SK-N-SH (cell line): ENCODE measurements around the gene ERLIN1. TPM values are rescaled to one million over a fixed set of nuclear protein-coding genes. Genes with fewer than 3 reads are reported as not detected.

Source experiments
- CTCF ChIA-PET: fragments of 300-600, 350-600 bp; formaldehyde crosslinking; extraction: SDS; loops from one replicate; lab custom pipeline; 2021; lab: Yijun Ruan, JAX
- POLR2A ChIA-PET: fragments of 350-600 bp; sonication (Branson Sonifier 250); formaldehyde crosslinking; extraction: SDS; loops from one replicate; lab custom pipeline; 2020; ENCODE audit warnings: antibody characterized with exemption, inconsistent platforms; lab: Yijun Ruan, JAX
- DNase-seq: peaks from one replicate; pipeline ENCODE4 v3.0.0; 2012
- H2AFZ ChIP-seq: fragments of 200-600 bp; sonication (generic); 2 replicates; pipeline ENCODE4 v1.8.1; 2016; ENCODE audit warnings: antibody characterized with exemption, mild to moderate bottlenecking, low read depth
- H3F3A ChIP-seq: fragments of 200-600 bp; sonication (generic); replicated peaks from 2 replicates; pipeline ENCODE3; 2016; ENCODE audit warnings: antibody characterized with exemption, mild to moderate bottlenecking; ENCODE audit not compliant: insufficient read depth
- H3K27ac ChIP-seq, 2 experiments: fragments of 200-500 bp in 1 of 2; fragments of 200-600 bp in 1 of 2; sonication (Bioruptor generic) in 1 of 2; sonication (generic), shearing (Covaris generic) in 1 of 2; 2 replicates each; pipeline versions ENCODE4 v1.5.1 to v1.6.1; 2014 to 2016; ENCODE audit warnings: low read depth in 2 of 2, inconsistent platforms in 1 of 2, low read length in 1 of 2, mild to moderate bottlenecking in 1 of 2, mixed read lengths in 1 of 2
- H3K27me3 ChIP-seq: fragments of 200-600 bp; sonication (generic), shearing (Covaris generic); 2 replicates; pipeline ENCODE4 v1.6.1; 2016; ENCODE audit warnings: mixed run types; ENCODE audit not compliant: insufficient read depth
- H3K36me3 ChIP-seq, 2 experiments: fragments of 200-500 bp in 1 of 2; fragments of 200-600 bp in 1 of 2; sonication (Bioruptor generic) in 1 of 2; sonication (generic) in 1 of 2; replicated peaks in 1 of 2; 2 replicates each; pipeline versions ENCODE3 to v1.5.1; 2014 to 2016; ENCODE audit warnings: low read length in 1 of 2, mild to moderate bottlenecking in 1 of 2; ENCODE audit not compliant: insufficient read depth in 2 of 2, control insufficient read depth in 1 of 2
- H3K4me1 ChIP-seq, 2 experiments: fragments of 200-500 bp in 1 of 2; fragments of 200-600 bp in 1 of 2; sonication (Bioruptor generic) in 1 of 2; sonication (generic), shearing (Covaris generic) in 1 of 2; 2 replicates each; pipeline versions ENCODE4 v1.5.1 to v1.6.1; 2014 to 2016; ENCODE audit warnings: low read depth in 1 of 2, low read length in 1 of 2, mixed run types in 1 of 2; ENCODE audit not compliant: insufficient read depth in 2 of 2, control insufficient read depth in 1 of 2
- H3K4me2 ChIP-seq: fragments of 200-600 bp; sonication (generic), shearing (Covaris generic); 2 replicates; pipeline ENCODE4 v1.6.1; 2017; ENCODE audit warnings: mixed run types
- H3K4me3 ChIP-seq, 2 experiments: fragments of 200-500 bp in 1 of 2; fragments of 200-600 bp in 1 of 2; sonication (Bioruptor generic) in 1 of 2; sonication (generic), shearing (Covaris generic) in 1 of 2; 2 replicates each; pipeline versions ENCODE4 v1.5.1 to v1.8.1; 2014 to 2016; ENCODE audit warnings: low read depth in 2 of 2, inconsistent platforms in 1 of 2, low read length in 1 of 2, mild to moderate bottlenecking in 1 of 2, mixed read lengths in 1 of 2, moderate library complexity in 1 of 2
- H3K79me2 ChIP-seq: fragments of 200-600 bp; sonication (generic); 2 replicates; pipeline ENCODE4 v1.8.1; 2017; ENCODE audit warnings: mild to moderate bottlenecking; ENCODE audit not compliant: insufficient read depth
- H3K9ac ChIP-seq: fragments of 200-600 bp; sonication (generic); 2 replicates; pipeline ENCODE4 v1.6.1; 2017; ENCODE audit warnings: mixed run types
- H3K9me2 ChIP-seq: fragments of 200-600 bp; sonication (generic); 2 replicates; pipeline ENCODE4 v1.6.1; 2017; ENCODE audit warnings: mixed run types
- H3K9me3 ChIP-seq: fragments of 200-600 bp; sonication (generic); 2 replicates; pipeline ENCODE4 v1.6.1; 2017; ENCODE audit warnings: mixed run types, mild to moderate bottlenecking, moderate library complexity
- H4K20me1 ChIP-seq: fragments of 200-600 bp; sonication (generic); 2 replicates; pipeline ENCODE4 v1.6.1; 2017; ENCODE audit warnings: mild to moderate bottlenecking, mixed run types; ENCODE audit not compliant: insufficient read depth
- CHD2 ChIP-seq: fragments of 150-350 bp; IDR thresholded peaks from 2 replicates; pipeline ENCODE4 v1.6.1; 2018; ENCODE audit warnings: low read length; ENCODE audit not compliant: partially characterized antibody
- ELF1 ChIP-seq: IDR thresholded peaks from 2 replicates; pipeline ENCODE4 v1.4.0; 2012
- EP300 ChIP-seq, 2 experiments: IDR thresholded peaks; 2 replicates each; pipeline versions ENCODE4 v1.4.0 to v1.6.1; 2012; ENCODE audit warnings: borderline replicate concordance in 1 of 2, low read depth in 1 of 2, low read length in 1 of 2
- GABPA ChIP-seq: IDR thresholded peaks from 2 replicates; pipeline ENCODE4 v1.4.0; 2012; ENCODE audit warnings: low read depth, mild to moderate bottlenecking
- JUND ChIP-seq: IDR thresholded peaks from 2 replicates; pipeline ENCODE4 v1.4.0; 2012
- MAX ChIP-seq: IDR thresholded peaks from 2 replicates; pipeline ENCODE4 v1.4.0; 2012; ENCODE audit warnings: low read depth
- NRF1 ChIP-seq: IDR thresholded peaks from 2 replicates; pipeline ENCODE4 v1.6.1; 2012; ENCODE audit warnings: low read depth, mild to moderate bottlenecking, low read length
- PBX3 ChIP-seq: IDR thresholded peaks from 2 replicates; pipeline ENCODE4; 2012
- POLR2AphosphoS5 ChIP-seq: IDR thresholded peaks from 2 replicates; pipeline ENCODE4 v1.6.1; 2012; ENCODE audit warnings: low read depth, low read length
- RAD21 ChIP-seq: IDR thresholded peaks from 2 replicates; pipeline ENCODE4 v1.6.1; 2012; ENCODE audit warnings: mild to moderate bottlenecking, low read length
- REST ChIP-seq: IDR thresholded peaks from 2 replicates; pipeline ENCODE4 v1.6.1; 2012; ENCODE audit warnings: mild to moderate bottlenecking, low read depth, low read length, moderate library complexity
- RXRA ChIP-seq: IDR thresholded peaks from 2 replicates; pipeline ENCODE4 v1.4.0; 2012; ENCODE audit warnings: low read depth, mild to moderate bottlenecking, borderline replicate concordance
- SMC3 ChIP-seq: IDR thresholded peaks from 2 replicates; pipeline ENCODE4 v1.6.1; 2012; ENCODE audit warnings: low read depth, low read length, improper control_type of control experiment
- TAF1 ChIP-seq: IDR thresholded peaks from 2 replicates; pipeline ENCODE4 v1.6.1; 2012; ENCODE audit warnings: low read depth, mild to moderate bottlenecking, low read length, moderate library complexity, borderline replicate concordance
- TCF12 ChIP-seq: IDR thresholded peaks from 2 replicates; pipeline ENCODE4 v1.4.0; 2012
- USF1 ChIP-seq: IDR thresholded peaks from 2 replicates; pipeline ENCODE4 v1.4.0; 2012; ENCODE audit warnings: low read depth, borderline replicate concordance
- YY1 ChIP-seq: IDR thresholded peaks from 2 replicates; pipeline ENCODE4 v1.4.0; 2012; ENCODE audit warnings: low read depth, mild to moderate bottlenecking
- ZBTB33 ChIP-seq: IDR thresholded peaks from 2 replicates; pipeline ENCODE4 v1.4.0; 2012; ENCODE audit warnings: low read depth, borderline replicate concordance
- WGBS: methylation state at CpG from one replicate; pipeline ENCODE4 v1.1.6; 2017; ENCODE audit warnings: low lambda C conversion rate; 5-methylcytosine and 5-hydroxymethylcytosine counted together
- polyA plus RNA-seq, 3 experiments: library from polyadenylated mRNA; depleted of rRNA; stranded (reverse); fragments of >200 nt; gene quantifications; 2 replicates each; pipeline ENCODE4 v1.2.3, GENCODE V29; 2012

Gene ERLIN1
- polyA plus RNA-seq, 1 of the 3 experiments (the other 2 are of a cell fraction): 43.8 TPM

- TF ChIP-seq JUND: no peak
- TF ChIP-seq TAF1: no peak
Observed at GRCh38 chr10:100109670-100110069, 76.2 kb downstream of the ERLIN1 start (continued).

GRCh38 chr10:100106865-100107264, 79.0 kb downstream of the ERLIN1 start:
- Histone ChIP-seq H3K4me1 (no peaks in the 10 kb centered on the region; a peak in 1 of 4 replicates), H3F3A (no peaks in the 10 kb centered on the region), H3K9ac (no peak overlapping the region), H3K9me2 (no peaks in the 10 kb centered on the region), H3K9me3 (no peaks in the 10 kb centered on the region), H4K20me1 (no peaks in the 10 kb centered on the region), H3K79me2 (no peaks in the 10 kb centered on the region), H2AFZ (no peak overlapping the region), H3K36me3 (no peaks in the 10 kb centered on the region), H3K27me3 (no peaks in the 10 kb centered on the region; the same call in 1 of the 2 replicates), H3K4me3 (no peak overlapping the region)
- 60% methylated on average over 7 of the region's 11 CpGs for WGBS
- CTCF ChIA-PET: interaction anchor here (1.3 kb wide), 1 partner anchor 61 kb away, joined by 5 read pairs; no protein-coding TSS in a partner anchor
- no peak for DNase-seq
- TF ChIP-seq PBX3 (no peak), ELF1 (no peak), RXRA (no peak), RAD21 (no peak), TCF12 (no peak), REST (no peak), YY1 (no peak), NRF1 (no peak), USF1 (no peak), SMC3 (no peak), CHD2 (no peak), ZBTB33 (no peak), MAX (no peak), EP300 (IDR thresholded peaks at IDR 0.05; ENCODE audit: borderline replicate concordance in 1 of 2, low read depth in 1 of 2, low read length in 1 of 2) (no peak), POLR2AphosphoS5 (no peak), GABPA (no peak), TAF1 (no peak)
- TF ChIP-seq, all 33 proteins: peak for 0
- POLR2A ChIA-PET: no interaction called here
- H3K27ac ChIP-seq: no peak overlapping the region
- no peak overlapping the region for H3K4me2 ChIP-seq
